ENCODE measurements around the gene PUSL1.

Gene PUSL1

DNA sequence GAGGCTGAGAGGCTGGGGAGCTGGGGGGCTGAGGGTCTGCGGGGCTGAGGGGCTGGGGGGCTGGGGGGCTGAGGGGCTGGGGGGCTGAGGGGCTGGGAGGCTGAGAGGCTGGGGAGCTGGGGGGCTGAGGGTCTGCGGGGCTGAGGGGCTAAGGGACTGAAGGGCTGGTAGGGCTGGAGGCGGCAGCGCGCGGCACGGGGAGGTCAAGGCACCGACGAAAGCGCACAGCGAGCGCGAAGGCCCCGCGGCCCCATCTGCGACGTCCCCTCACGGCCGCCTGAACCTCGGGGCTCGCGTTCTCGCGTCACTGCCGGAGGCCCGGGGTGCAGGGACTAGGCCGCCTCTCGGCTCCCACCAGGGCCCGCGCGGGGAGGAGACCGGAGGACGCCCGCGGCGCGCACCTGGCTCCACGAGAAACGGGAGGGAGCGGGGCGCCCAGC lies 15.7 kb downstream of the PUSL1 start (continued):
- TF ChIP-seq KLF16 (tag by site-specific recombination; IDR thresholded peaks at IDR 0.05) (peak; percentile 12; the same call in 1 of the 2 replicates), ZIC2 (tag by site-specific recombination; IDR thresholded peaks at IDR 0.05) (0 out of 2 replicates have a peak, but pooled peaks have one; percentile 45), ZSCAN5A (tag by site-specific recombination; IDR thresholded peaks at IDR 0.05) (0 out of 2 replicates have a peak, but pooled peaks have one; percentile 23), ZNF184 (tag by site-specific recombination; IDR thresholded peaks at IDR 0.05) (no peak), ZFP41 (tag by site-specific recombination; IDR thresholded peaks at IDR 0.05; ENCODE audit: borderline replicate concordance) (no peak), ZNF561 (tag by site-specific recombination; IDR thresholded peaks at IDR 0.05; ENCODE audit: borderline replicate concordance) (peak; percentile 15; the same call in 1 of the 2 replicates), ZBTB8A (tag by site-specific recombination; IDR thresholded peaks at IDR 0.05) (peak; percentile 72; the same call in 1 of the 2 replicates), ZBTB48 (tag by site-specific recombination; IDR thresholded peaks at IDR 0.05) (peak; percentile 47), KLF10 (tag by site-specific recombination; IDR thresholded peaks at IDR 0.05) (no peak), GLIS1 (tag by site-specific recombination; IDR thresholded peaks at IDR 0.05) (no peak), ZNF837 (tag by site-specific recombination; IDR thresholded peaks at IDR 0.05) (no peak), ZNF621 (tag by site-specific recombination; IDR thresholded peaks at IDR 0.05) (no peak), ZNF629 (tag by site-specific recombination; IDR thresholded peaks at IDR 0.05) (peak; percentile 74; the same call in 1 of the 2 replicates), ZFHX2 (tag by site-specific recombination; conservative IDR thresholded peaks at IDR 0.05) (0 out of 2 replicates have a peak, but pooled peaks have one; percentile 27), ZNF510 (tag by site-specific recombination; IDR thresholded peaks at IDR 0.05; ENCODE audit: insufficient replicate concordance) (no peak), ZSCAN30 (tag by site-specific recombination; IDR thresholded peaks at IDR 0.05) (0 out of 2 replicates have a peak, but pooled peaks have one; percentile 15), ZNF76 (tag by site-specific recombination; IDR thresholded peaks at IDR 0.05; ENCODE audit: borderline replicate concordance, low read depth) (peak; percentile 66; the same call in 1 of the 2 replicates)
- TF ChIP-seq, protein P1, sequence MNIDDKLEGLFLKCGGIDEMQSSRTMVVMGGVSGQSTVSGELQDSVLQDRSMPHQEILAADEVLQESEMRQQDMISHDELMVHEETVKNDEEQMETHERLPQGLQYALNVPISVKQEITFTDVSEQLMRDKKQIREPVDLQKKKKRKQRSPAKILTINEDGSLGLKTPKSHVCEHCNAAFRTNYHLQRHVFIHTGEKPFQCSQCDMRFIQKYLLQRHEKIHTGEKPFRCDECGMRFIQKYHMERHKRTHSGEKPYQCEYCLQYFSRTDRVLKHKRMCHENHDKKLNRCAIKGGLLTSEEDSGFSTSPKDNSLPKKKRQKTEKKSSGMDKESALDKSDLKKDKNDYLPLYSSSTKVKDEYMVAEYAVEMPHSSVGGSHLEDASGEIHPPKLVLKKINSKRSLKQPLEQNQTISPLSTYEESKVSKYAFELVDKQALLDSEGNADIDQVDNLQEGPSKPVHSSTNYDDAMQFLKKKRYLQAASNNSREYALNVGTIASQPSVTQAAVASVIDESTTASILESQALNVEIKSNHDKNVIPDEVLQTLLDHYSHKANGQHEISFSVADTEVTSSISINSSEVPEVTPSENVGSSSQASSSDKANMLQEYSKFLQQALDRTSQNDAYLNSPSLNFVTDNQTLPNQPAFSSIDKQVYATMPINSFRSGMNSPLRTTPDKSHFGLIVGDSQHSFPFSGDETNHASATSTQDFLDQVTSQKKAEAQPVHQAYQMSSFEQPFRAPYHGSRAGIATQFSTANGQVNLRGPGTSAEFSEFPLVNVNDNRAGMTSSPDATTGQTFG (tag by site-specific recombination; IDR thresholded peaks at IDR 0.05; ENCODE audit: borderline replicate concordance), result no peak
- TF ChIP-seq, protein P2, sequence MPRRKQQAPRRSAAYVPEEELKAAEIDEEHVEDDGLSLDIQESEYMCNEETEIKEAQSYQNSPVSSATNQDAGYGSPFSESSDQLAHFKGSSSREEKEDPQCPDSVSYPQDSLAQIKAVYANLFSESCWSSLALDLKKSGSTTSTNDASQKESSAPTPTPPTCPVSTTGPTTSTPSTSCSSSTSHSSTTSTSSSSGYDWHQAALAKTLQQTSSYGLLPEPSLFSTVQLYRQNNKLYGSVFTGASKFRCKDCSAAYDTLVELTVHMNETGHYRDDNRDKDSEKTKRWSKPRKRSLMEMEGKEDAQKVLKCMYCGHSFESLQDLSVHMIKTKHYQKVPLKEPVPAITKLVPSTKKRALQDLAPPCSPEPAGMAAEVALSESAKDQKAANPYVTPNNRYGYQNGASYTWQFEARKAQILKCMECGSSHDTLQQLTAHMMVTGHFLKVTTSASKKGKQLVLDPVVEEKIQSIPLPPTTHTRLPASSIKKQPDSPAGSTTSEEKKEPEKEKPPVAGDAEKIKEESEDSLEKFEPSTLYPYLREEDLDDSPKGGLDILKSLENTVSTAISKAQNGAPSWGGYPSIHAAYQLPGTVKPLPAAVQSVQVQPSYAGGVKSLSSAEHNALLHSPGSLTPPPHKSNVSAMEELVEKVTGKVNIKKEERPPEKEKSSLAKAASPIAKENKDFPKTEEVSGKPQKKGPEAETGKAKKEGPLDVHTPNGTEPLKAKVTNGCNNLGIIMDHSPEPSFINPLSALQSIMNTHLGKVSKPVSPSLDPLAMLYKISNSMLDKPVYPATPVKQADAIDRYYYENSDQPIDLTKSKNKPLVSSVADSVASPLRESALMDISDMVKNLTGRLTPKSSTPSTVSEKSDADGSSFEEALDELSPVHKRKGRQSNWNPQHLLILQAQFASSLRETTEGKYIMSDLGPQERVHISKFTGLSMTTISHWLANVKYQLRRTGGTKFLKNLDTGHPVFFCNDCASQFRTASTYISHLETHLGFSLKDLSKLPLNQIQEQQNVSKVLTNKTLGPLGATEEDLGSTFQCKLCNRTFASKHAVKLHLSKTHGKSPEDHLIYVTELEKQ (tag by site-specific recombination; IDR thresholded peaks at IDR 0.05; ENCODE audit: borderline replicate concordance), result no peak

Data from HEK293 (cell line).